ENCODE data around the gene ARL8B.
"Not testable (repeated sequence)": the region's sequence is repeated elsewhere in the genome, so short reads cannot be mapped to it uniquely, and the experiment has no call there.

DNA sequence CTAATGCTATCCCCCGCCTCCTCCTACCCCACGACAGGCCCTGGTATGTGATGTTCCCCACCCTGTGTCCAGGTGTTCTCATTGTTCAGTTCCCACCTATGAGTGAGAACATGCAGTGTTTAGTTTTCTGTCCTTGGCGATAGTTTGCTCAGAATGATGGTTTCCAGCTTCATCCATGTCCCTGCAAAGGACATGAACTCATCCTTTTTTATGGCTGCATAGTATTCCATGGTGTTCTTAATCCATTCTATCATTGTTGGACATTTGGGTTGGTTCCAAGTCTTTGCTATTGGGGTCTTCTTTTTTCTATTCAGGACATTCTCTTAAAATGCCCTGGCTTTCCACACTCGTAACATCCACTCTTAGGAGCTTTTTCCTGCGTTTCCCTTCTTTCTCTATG, 25.1 kb downstream of the ARL8B start:
- not testable (repeated sequence) for TF ChIP-seq EZH2 (IDR thresholded peaks at IDR 0.05; ENCODE audit: borderline replicate concordance, low read depth, low read length, poor library complexity, severe bottlenecking)
- TF ChIP-seq, protein P1, sequence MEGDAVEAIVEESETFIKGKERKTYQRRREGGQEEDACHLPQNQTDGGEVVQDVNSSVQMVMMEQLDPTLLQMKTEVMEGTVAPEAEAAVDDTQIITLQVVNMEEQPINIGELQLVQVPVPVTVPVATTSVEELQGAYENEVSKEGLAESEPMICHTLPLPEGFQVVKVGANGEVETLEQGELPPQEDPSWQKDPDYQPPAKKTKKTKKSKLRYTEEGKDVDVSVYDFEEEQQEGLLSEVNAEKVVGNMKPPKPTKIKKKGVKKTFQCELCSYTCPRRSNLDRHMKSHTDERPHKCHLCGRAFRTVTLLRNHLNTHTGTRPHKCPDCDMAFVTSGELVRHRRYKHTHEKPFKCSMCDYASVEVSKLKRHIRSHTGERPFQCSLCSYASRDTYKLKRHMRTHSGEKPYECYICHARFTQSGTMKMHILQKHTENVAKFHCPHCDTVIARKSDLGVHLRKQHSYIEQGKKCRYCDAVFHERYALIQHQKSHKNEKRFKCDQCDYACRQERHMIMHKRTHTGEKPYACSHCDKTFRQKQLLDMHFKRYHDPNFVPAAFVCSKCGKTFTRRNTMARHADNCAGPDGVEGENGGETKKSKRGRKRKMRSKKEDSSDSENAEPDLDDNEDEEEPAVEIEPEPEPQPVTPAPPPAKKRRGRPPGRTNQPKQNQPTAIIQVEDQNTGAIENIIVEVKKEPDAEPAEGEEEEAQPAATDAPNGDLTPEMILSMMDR (conservative IDR thresholded peaks at IDR 0.05; ENCODE audit: low read depth, low read length), result not testable (repeated sequence)
